DMS 273 (cell line): ENCODE measurements around the gene CCNK.

Experiments
- DNase-seq: peaks from one replicate; lab custom pipeline; 2025; ENCODE audit not compliant: unreplicated experiment; lab: John Stamatoyannopoulos, UW

The CCNK gene

GRCh38 chr14:99506276-99506675, 25.1 kb downstream of the CCNK start:
- no peak for DNase-seq

- DNase-seq: no peak
Observed at GRCh38 chr14:99507860-99508640, 26.8 kb downstream of the CCNK start.

GRCh38 chr14:99508896-99509629, 27.9 kb downstream of the CCNK start:
- DNase-seq: no peak

GRCh38 chr14:99509871-99510555, 28.8 kb downstream of the CCNK start:
- DNase-seq: no peak

GRCh38 chr14:99510556-99511139, 29.4 kb downstream of the CCNK start:
- DNase-seq: no peak

- DNase-seq: no peak
Observed at GRCh38 chr14:99511421-99512109, 30.4 kb downstream of the CCNK start.

GRCh38 chr14:99512110-99512449, 30.9 kb downstream of the CCNK start:
- no peak for DNase-seq

- peak; percentile 39 for DNase-seq
Observed at GRCh38 chr14:99512571-99513182, 31.5 kb downstream of the CCNK start.

GRCh38 chr14:99513183-99513694, 32.0 kb downstream of the CCNK start:
- DNase-seq: no peak

GRCh38 chr14:99513946-99514551, 32.8 kb downstream of the CCNK start:
- DNase-seq: no peak

GRCh38 chr14:99514552-99515300, 33.5 kb downstream of the CCNK start:
- no peak for DNase-seq

- DNase-seq: no peak
Observed at GRCh38 chr14:99515301-99516155, 34.3 kb downstream of the CCNK start.

- DNase-seq: no peak
Observed at GRCh38 chr14:99516156-99516870, 35.1 kb downstream of the CCNK start.

GRCh38 chr14:99516871-99517642, 35.8 kb downstream of the CCNK start:
- DNase-seq: no peak

GRCh38 chr14:99517643-99518381, 36.6 kb downstream of the CCNK start:
- no peak for DNase-seq
